K562 (cell line): ENCODE results near the gene CACNA1C. TPM values are rescaled to one million over a fixed set of nuclear protein-coding genes. Genes with fewer than 3 reads are reported as not detected.

ENCODE experiments used
- ATAC-seq: fragments of 200-7000 bp; cut with Tn5 transposase; 3 replicates; pipeline ENCODE4 v1.9.1; 2020; ENCODE audit warnings: moderate library complexity
- BruUV-seq: library from RNA; stranded (reverse); fragments of 400-500 nt; replicated peaks from 2 replicates; lab custom pipeline; 2021; lab: Mats Ljungman, UMichigan
- CTCF ChIA-PET: fragments of 300-600 bp; formaldehyde crosslinking; extraction: SDS; loops from one replicate; lab custom pipeline; 2021; ENCODE audit warnings: low intra/inter-chr PET ratio; lab: Yijun Ruan, JAX
- POLR2A ChIA-PET: fragments of 300-600, 350-650 bp; sonication (Branson Sonifier 250); formaldehyde crosslinking; extraction: SDS; loops from one replicate; lab custom pipeline; 2021; ENCODE audit warnings: antibody characterized with exemption, inconsistent platforms; lab: Yijun Ruan, JAX
- DNase-seq, 4 experiments: peaks; one replicate each; pipeline versions ENCODE4 v3.0.0 to v3.0.0-alpha.2; 2011 to 2018; ENCODE audit warnings: low spot score in 3 of 4, mixed read lengths in 3 of 4; ENCODE audit errors: extremely low read depth in 1 of 4
- FAIRE-seq: peaks from 2 replicates; lab custom pipeline; 2011; peaks lifted over from hg19 to GRCh38; lab: Jason Lieb, UNC
- H2AFZ ChIP-seq: 2 replicates; pipeline ENCODE4 v1.6.0; 2011; ENCODE audit warnings: low read depth, low read length, control low read depth, inconsistent platforms
- H3K27ac ChIP-seq: fragments of 200-600 bp; 3 replicates; pipeline ENCODE4 v1.8.0; 2011; ENCODE audit warnings: low read depth, mild to moderate bottlenecking, control low read depth, inconsistent platforms, low read length, moderate library complexity, mixed read lengths; ENCODE audit errors: extremely low read depth
- H3K27me3 ChIP-seq, 2 experiments: fragments of 300-600 bp in 1 of 2; 2 replicates in 1 of 2; 3 replicates in 1 of 2; pipeline versions ENCODE4 v1.6.0 to v1.8.0; 2011; ENCODE audit warnings: inconsistent platforms in 2 of 2, low read length in 2 of 2, mild to moderate bottlenecking in 1 of 2, mixed read lengths in 1 of 2, moderate library complexity in 1 of 2; ENCODE audit not compliant: control insufficient read depth in 2 of 2, insufficient read depth in 2 of 2
- H3K36me3 ChIP-seq: fragments of 300-600 bp; 3 replicates; pipeline ENCODE4 v1.8.0; 2011; ENCODE audit warnings: mild to moderate bottlenecking, low read length, inconsistent platforms; ENCODE audit not compliant: control insufficient read depth, insufficient read depth
- H3K4me1 ChIP-seq, 2 experiments: fragments of 200-600 bp in 1 of 2; replicated peaks in 1 of 2; 2 replicates in 1 of 2; 3 replicates in 1 of 2; pipeline versions ENCODE4 v1.5.1 to v1.8.0; 2011; ENCODE audit warnings: inconsistent platforms in 2 of 2, low read length in 2 of 2, mild to moderate bottlenecking in 1 of 2, mixed read lengths in 1 of 2, moderate library complexity in 1 of 2; ENCODE audit not compliant: control insufficient read depth in 2 of 2, insufficient read depth in 2 of 2
- H3K4me2 ChIP-seq: 2 replicates; pipeline ENCODE4 v1.6.1; 2011; ENCODE audit warnings: low read length, control low read depth, inconsistent platforms, mixed read lengths; ENCODE audit not compliant: insufficient read depth
- H3K4me3 ChIP-seq: fragments of 200-600 bp; sonication (generic), shearing (Covaris generic); 2 replicates; pipeline ENCODE4 v1.5.1; 2016; ENCODE audit warnings: control low read depth, inconsistent platforms
- H3K79me2 ChIP-seq: fragments of 200-600 bp; 3 replicates; pipeline ENCODE4 v1.8.0; 2011; ENCODE audit warnings: low read length, inconsistent platforms; ENCODE audit not compliant: control insufficient read depth, insufficient read depth
- H3K9ac ChIP-seq, 2 experiments: 2 replicates each; pipeline versions ENCODE4 v1.6.0 to v1.6.1; 2011; ENCODE audit warnings: low read depth in 2 of 2, low read length in 2 of 2, control low read depth in 1 of 2, inconsistent platforms in 1 of 2, mild to moderate bottlenecking in 1 of 2, mixed read lengths in 1 of 2; ENCODE audit not compliant: insufficient read depth in 1 of 2
- H3K9me1 ChIP-seq: one replicate; pipeline ENCODE4 v1.6.0; 2011; ENCODE audit warnings: inconsistent platforms, mild to moderate bottlenecking, low read length, moderate library complexity; ENCODE audit not compliant: control insufficient read depth, insufficient read depth
- H3K9me3 ChIP-seq: replicated peaks from 2 replicates; pipeline ENCODE4 v1.5.1; 2011; ENCODE audit warnings: low read depth, low read length, inconsistent platforms; ENCODE audit not compliant: control insufficient read depth, insufficient read depth
- H4K20me1 ChIP-seq: replicated peaks from 2 replicates; pipeline ENCODE4 v1.6.1; 2011; ENCODE audit warnings: low read length, inconsistent platforms, mixed read lengths; ENCODE audit not compliant: control insufficient read depth, insufficient read depth
- CCAR2 ChIP-seq: fragments of 200-400 bp; formaldehyde crosslinking; IDR thresholded peaks from 2 replicates; pipeline ENCODE4 v1.6.1; 2017; ENCODE audit warnings: mild to moderate bottlenecking, low read depth, low read length
- KLF10 ChIP-seq: fragments of 250-450 bp; sonication (Bioruptor Pico); IDR thresholded peaks from 2 replicates; pipeline ENCODE4 v1.6.1; 2021; ENCODE audit warnings: matching md5 sums
- MAFK ChIP-seq: IDR thresholded peaks from 2 replicates; pipeline ENCODE4 v1.6.1; 2011; ENCODE audit warnings: low read length, improper control_type of control experiment
- NFE2L1 ChIP-seq: fragments of 450-650 bp; IDR thresholded peaks from 2 replicates; pipeline ENCODE4 v1.6.1; 2016; ENCODE audit warnings: missing genetic modification characterization, low read depth, mild to moderate bottlenecking, missing compliant biosample characterization, moderate library complexity, borderline replicate concordance
- POLR2A ChIP-seq: fragments of 450-650 bp; conservative IDR thresholded peaks from 2 replicates; pipeline ENCODE4 v1.6.1; 2016
- SFPQ ChIP-seq: fragments of 200-400 bp; formaldehyde crosslinking; IDR thresholded peaks from 2 replicates; pipeline ENCODE4 v1.6.1; 2017; ENCODE audit warnings: mild to moderate bottlenecking, low read depth, low read length, moderate library complexity
- SRF ChIP-seq, 2 experiments: fragments of 250-450, 450-650 bp in 1 of 2; sonication (Bioruptor Pico) in 1 of 2; sonication (generic) in 1 of 2; formaldehyde crosslinking; IDR thresholded peaks; 2 replicates each; pipeline versions ENCODE4 v1.5.0 to v1.5.1; 2020 to 2022; ENCODE audit warnings: mild to moderate bottlenecking in 1 of 2, missing genetic modification reagents in 1 of 2
- ZNF717 ChIP-seq: fragments of 250-450 bp; sonication (Bioruptor Pico); IDR thresholded peaks from 2 replicates; pipeline ENCODE4 v1.5.0; 2021
- ZNF76 ChIP-seq: fragments of 250-450 bp; sonication (Bioruptor Pico); IDR thresholded peaks from 2 replicates; pipeline ENCODE4 v1.4.0; 2020; ENCODE audit warnings: mild to moderate bottlenecking, moderate library complexity, borderline replicate concordance
- WGBS: fragments of 100-300 bp; shearing (Covaris generic); methylation state at CpG from one replicate; pipeline ENCODE4 v1.1.6; 2016; ENCODE audit warnings: low coverage, mixed read lengths; ENCODE audit not compliant: insufficient coverage; ENCODE audit errors: missing lambda C conversion rate; 5-methylcytosine and 5-hydroxymethylcytosine counted together
- in situ Hi-C: fragments of 300-500 bp; cut with MboI; formaldehyde crosslinking; loops from 4 replicates; pipeline ENCODE4 v1.15.0; 2018; ENCODE audit warnings: inconsistent platforms, mixed read lengths
- intact Hi-C: fragments of 100-400 bp; cut with micrococcal nuclease; formaldehyde crosslinking; loops from 2 replicates; pipeline ENCODE4 v1.14.2; 2022
- polyA plus RNA-seq, 8 experiments: library from polyadenylated mRNA; depleted of rRNA in 4 of 8; stranded (reverse) in 5 of 8; unstranded in 3 of 8; fragments of >200 nt; fragmentation: Nextera tagmentation in 2 of 8; fragmentation: Illumina TruSeq in 1 of 8; extraction: Ambion mirVana in 2 of 8; extraction: Trizol in 1 of 8; gene quantifications; 2 replicates each; pipeline versions ENCODE4 v1.2.1 to v1.2.3, GENCODE V29; 2011 to 2014; ENCODE audit warnings: inconsistent platforms in 1 of 8, missing spikeins in 1 of 8
- total RNA-seq, 7 experiments: library from RNA; depleted of rRNA in 6 of 7; stranded (reverse); fragments of >200 nt in 6 of 7; fragmentation: Illumina TruSeq in 2 of 7; extraction: Trizol in 2 of 7; gene quantifications; 2 replicates each; pipeline versions ENCODE4 v1.2.1 to v1.2.3, GENCODE V29; 2011 to 2021; ENCODE audit warnings: low replicate concordance in 1 of 7
- TF ChIP-seq, protein P1 (sequence below): fragments of 200-800 bp; sonication (Bioruptor generic); IDR thresholded peaks from 2 replicates; pipeline ENCODE4 v1.6.1; 2016; ENCODE audit warnings: missing genetic modification characterization, missing compliant biosample characterization
- TF ChIP-seq, protein P2 (sequence below): sonication (generic); formaldehyde crosslinking; IDR thresholded peaks from 2 replicates; pipeline ENCODE4 v1.8.1; 2023; ENCODE audit warnings: missing genetic modification reagents, mild to moderate bottlenecking, borderline replicate concordance

CACNA1C gene
- total and polyA plus RNA-seq, 9 of the 15 experiments (the other 6 are each of a cell fraction or from before 2014, with no cell fraction given), result not detected

DNA sequence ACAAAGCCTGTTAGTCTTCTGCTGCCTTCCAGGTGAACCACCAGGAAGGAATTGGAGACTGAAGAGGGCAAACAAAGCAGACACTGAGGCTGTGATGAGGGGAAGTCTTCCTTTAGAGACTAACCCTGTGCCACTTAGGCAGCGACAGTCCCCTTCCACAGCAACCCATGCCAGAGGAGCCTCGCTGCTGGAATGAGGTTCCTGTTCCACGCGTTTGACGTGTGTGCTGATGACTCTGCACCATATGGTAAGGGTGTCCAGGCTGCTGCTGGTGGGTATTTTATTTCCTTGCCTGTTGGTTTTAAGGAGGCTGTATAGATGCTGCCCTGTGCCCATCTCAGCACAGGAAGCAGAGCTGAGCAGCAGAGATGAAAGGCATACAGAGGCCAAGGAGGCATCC lies 380.1 kb downstream of the CACNA1C start:
- ATAC-seq (no peak), FAIRE-seq (no peak), DNase-seq (no peak)
- no TSS peak for BruUV-seq
- Histone ChIP-seq H3K9ac (no peak overlapping the region), H3K9me1 (no peaks in the 10 kb centered on the region), H3K9me3 (no peaks in the 10 kb centered on the region), H3K27me3 (peaks cover 0 to 5% of the 10 kb centered on the region in 2 experiments; a peak in 1 of 5 replicates), H3K4me3 (no peak overlapping the region), H3K79me2 (no peaks in the 10 kb centered on the region), H3K4me2 (no peak overlapping the region), H2AFZ (no peak overlapping the region), H3K36me3 (no peaks in the 10 kb centered on the region), H4K20me1 (no peaks in the 10 kb centered on the region), H3K4me1 (no peaks in the 10 kb centered on the region), H3K27ac (no peak overlapping the region)
- ChIA-PET CTCF (no interaction called here), POLR2A (no interaction called here)
- intact Hi-C loops, result no loop called here
- in situ Hi-C loops, result no loop called here
- WGBS, result 0% methylated on average over 4 of the region's 5 CpGs
- TF ChIP-seq MAFK (no peak), KLF10 (CRISPR knock-in tag) (no peak), ZNF717 (CRISPR knock-in tag) (no peak), NFE2L1 (tag) (no peak), POLR2A (no peak), SRF (CRISPR knock-in tag; IDR thresholded peaks at IDR 0.05) (no peak), ZNF76 (CRISPR knock-in tag) (no peak), SFPQ (no peak), CCAR2 (no peak)
- TF ChIP-seq, protein P1, sequence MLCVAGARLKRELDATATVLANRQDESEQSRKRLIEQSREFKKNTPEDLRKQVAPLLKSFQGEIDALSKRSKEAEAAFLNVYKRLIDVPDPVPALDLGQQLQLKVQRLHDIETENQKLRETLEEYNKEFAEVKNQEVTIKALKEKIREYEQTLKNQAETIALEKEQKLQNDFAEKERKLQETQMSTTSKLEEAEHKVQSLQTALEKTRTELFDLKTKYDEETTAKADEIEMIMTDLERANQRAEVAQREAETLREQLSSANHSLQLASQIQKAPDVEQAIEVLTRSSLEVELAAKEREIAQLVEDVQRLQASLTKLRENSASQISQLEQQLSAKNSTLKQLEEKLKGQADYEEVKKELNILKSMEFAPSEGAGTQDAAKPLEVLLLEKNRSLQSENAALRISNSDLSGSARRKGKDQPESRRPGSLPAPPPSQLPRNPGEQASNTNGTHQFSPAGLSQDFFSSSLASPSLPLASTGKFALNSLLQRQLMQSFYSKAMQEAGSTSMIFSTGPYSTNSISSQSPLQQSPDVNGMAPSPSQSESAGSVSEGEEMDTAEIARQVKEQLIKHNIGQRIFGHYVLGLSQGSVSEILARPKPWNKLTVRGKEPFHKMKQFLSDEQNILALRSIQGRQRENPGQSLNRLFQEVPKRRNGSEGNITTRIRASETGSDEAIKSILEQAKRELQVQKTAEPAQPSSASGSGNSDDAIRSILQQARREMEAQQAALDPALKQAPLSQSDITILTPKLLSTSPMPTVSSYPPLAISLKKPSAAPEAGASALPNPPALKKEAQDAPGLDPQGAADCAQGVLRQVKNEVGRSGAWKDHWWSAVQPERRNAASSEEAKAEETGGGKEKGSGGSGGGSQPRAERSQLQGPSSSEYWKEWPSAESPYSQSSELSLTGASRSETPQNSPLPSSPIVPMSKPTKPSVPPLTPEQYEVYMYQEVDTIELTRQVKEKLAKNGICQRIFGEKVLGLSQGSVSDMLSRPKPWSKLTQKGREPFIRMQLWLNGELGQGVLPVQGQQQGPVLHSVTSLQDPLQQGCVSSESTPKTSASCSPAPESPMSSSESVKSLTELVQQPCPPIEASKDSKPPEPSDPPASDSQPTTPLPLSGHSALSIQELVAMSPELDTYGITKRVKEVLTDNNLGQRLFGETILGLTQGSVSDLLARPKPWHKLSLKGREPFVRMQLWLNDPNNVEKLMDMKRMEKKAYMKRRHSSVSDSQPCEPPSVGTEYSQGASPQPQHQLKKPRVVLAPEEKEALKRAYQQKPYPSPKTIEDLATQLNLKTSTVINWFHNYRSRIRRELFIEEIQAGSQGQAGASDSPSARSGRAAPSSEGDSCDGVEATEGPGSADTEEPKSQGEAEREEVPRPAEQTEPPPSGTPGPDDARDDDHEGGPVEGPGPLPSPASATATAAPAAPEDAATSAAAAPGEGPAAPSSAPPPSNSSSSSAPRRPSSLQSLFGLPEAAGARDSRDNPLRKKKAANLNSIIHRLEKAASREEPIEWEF (CRISPR knock-in tag), result no peak
- TF ChIP-seq, protein P2, sequence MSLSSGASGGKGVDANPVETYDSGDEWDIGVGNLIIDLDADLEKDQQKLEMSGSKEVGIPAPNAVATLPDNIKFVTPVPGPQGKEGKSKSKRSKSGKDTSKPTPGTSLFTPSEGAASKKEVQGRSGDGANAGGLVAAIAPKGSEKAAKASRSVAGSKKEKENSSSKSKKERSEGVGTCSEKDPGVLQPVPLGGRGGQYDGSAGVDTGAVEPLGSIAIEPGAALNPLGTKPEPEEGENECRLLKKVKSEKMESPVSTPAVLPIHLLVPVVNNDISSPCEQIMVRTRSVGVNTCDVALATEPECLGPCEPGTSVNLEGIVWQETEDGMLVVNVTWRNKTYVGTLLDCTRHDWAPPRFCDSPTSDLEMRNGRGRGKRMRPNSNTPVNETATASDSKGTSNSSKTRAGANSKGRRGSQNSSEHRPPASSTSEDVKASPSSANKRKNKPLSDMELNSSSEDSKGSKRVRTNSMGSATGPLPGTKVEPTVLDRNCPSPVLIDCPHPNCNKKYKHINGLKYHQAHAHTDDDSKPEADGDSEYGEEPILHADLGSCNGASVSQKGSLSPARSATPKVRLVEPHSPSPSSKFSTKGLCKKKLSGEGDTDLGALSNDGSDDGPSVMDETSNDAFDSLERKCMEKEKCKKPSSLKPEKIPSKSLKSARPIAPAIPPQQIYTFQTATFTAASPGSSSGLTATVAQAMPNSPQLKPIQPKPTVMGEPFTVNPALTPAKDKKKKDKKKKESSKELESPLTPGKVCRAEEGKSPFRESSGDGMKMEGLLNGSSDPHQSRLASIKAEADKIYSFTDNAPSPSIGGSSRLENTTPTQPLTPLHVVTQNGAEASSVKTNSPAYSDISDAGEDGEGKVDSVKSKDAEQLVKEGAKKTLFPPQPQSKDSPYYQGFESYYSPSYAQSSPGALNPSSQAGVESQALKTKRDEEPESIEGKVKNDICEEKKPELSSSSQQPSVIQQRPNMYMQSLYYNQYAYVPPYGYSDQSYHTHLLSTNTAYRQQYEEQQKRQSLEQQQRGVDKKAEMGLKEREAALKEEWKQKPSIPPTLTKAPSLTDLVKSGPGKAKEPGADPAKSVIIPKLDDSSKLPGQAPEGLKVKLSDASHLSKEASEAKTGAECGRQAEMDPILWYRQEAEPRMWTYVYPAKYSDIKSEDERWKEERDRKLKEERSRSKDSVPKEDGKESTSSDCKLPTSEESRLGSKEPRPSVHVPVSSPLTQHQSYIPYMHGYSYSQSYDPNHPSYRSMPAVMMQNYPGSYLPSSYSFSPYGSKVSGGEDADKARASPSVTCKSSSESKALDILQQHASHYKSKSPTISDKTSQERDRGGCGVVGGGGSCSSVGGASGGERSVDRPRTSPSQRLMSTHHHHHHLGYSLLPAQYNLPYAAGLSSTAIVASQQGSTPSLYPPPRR, result no peak
